Measurements from ENCODE around the gene CFAP20.

- TF ChIP-seq CTCF (IDR thresholded peaks at IDR 0.05) (no peak), POLR2A (IDR thresholded peaks at IDR 0.05) (no peak)
These were observed 3.3 kb downstream of the CFAP20 start for GRCh38 chr16:58125781-58126335.
